Activated CD4-positive, CD25-positive, alpha-beta regulatory T cell (primary cell): ENCODE data around the gene XAGE2.
"Not testable (repeated sequence)": the region's sequence is repeated elsewhere in the genome, so short reads cannot be mapped to it uniquely, and the experiment has no call there.

Source experiments
- DNase-seq, 4 experiments: peaks; one replicate each; lab custom pipeline; 2025; lab: John Stamatoyannopoulos, UW

XAGE2 gene

GRCh38 chrX:52368368-52369055, at the start of gene XAGE2:
Gene XAGE2 (plus strand): TSS chrX:52369021. CDS start chrX:52370015, 994 bp downstream.
- no peak for DNase-seq

DNA sequence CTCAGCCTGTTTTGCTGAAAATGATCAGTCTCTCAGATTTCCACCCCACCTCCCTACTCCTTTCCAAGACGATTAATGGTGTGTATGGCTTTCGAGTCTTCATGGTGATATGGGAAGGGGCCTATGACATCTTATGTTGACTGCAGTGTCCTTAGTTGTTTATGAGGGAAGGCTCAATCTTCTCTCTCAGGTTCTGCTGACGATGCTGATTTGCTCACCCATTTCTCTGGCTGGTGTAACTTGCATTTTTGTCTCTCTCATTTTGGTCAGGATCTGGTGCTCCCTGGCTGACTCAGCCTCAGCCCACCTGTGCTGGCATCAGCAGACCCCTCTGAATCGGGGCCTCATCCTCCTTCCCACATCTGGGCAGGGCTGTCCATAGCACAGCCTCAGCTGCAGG, 31.4 kb upstream of the XAGE2 start:
- DNase-seq: no peak

DNA sequence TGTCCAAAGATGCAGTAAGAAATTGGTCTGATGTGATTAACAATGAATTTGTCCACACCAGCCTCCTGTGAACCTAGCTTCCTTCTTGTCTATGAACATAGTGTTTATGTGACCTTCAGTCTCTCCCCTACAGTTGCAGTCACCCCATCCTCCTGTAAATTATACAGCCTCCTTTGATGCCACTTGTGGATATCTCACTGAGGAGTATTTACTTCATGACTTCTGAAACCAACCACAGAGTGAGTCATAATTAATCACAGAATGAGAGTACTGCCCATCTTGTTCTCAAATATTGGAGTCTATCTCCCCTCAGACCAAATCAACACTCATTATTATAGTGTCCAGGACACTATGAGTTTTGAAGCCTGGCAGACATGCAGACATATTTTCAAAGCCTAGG, 27.3 kb upstream of the XAGE2 start:
- DNase-seq: no peak

- not testable (repeated sequence) for DNase-seq
These were observed 25.7 kb upstream of the XAGE2 start for GRCh38 chrX:52343131-52343530.

- DNase-seq: peak in 3 of 4 experiments; percentile 1 to 23 (median 2)
These were observed 23.4 kb upstream of the XAGE2 start for GRCh38 chrX:52345402-52345801.

GRCh38 chrX:52346174-52347165, 22.4 kb upstream of the XAGE2 start:
- DNase-seq: peak in 1 of 4 experiments; percentile 1

DNA sequence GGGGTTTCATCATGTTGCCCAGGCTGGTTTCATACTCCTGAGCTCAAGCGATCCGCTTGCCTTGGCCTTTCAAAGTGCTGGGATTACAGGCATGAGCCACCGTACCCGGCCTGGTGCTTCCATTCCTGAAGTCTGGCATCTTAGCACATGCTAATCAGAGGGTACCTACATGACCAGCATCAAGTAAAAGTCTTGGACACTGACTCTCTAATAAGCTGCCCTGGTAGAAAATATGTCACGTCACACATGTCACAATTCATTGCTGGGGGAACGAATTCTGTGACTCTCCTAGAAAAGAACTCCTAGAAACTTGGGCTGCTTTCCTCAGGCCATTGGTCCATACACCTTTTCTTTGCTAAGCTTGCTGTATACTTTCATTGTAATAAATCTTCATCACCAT, 19.1 kb upstream of the XAGE2 start:
- no peak for DNase-seq

DNA sequence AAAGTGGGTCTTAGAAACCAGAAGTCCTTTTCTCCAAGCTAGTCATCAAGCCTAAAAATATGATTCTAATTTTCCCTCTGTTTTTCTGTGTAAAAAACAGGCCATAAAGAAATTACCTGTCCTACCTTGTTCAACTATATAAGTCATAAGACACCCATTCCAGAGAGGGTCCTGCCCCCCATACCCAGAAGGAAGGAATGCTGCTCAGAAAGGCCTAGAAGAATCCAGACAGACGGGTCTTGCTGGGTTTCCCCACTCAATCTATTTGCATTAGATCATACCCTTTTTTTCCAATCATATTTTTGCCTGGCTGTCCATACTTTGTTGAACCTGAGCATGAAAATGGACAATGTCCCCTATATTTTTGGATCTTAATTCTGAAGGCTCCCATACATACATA, 16.3 kb upstream of the XAGE2 start:
- no peak for DNase-seq

DNA sequence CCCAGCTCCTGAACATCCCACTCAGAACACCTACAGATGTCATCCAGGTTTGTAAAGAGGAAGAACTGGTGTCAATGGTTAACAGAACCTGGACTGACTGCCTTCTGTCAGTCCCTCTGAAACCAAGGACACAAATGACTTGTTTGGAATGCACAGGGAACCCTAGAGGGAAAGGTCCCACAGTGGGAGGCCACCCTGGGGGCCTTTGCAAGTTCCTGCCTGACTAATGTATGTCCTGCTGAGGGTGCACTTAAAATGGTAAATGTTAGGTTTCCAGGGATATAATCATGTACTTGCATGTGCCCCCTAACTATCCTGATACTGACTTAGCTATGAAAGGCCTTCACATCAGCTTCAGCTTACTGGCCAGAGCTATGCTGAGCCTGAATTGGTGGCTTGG, 15.0 kb upstream of the XAGE2 start:
- no peak for DNase-seq

- DNase-seq: no peak
These were observed 13.7 kb upstream of the XAGE2 start for GRCh38 chrX:52355108-52355507.

DNA sequence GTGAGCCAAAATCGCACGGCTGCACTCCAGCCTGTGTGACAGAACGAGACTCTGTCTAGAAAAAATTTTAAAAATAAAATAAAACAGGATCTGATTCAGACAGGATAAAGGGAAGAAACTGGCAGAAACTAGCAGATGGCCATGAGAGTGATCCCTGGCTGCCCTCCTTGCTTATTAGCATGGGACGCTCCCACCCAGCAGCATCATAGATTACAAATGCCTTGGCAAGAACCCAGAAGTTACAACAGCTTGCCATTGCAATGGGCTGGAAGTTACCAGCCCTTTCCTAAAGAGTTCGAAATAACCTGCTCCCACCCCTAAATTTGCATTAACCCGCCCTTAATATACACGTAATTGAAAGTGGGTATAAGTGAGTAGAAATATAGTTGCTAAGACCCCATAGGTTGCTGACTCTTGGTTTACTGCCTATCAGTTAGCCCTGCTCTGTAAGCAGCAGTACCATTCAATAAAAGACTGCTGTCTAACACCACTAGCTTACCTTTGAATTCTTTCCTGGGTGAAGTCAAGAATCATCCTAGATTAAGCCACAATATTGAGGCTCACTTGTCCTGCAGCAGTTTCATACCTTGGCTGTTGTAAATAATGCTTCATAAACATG, 9.1 kb upstream of the XAGE2 start:
- DNase-seq: no peak

GRCh38 chrX:52361941-52362340, 6.9 kb upstream of the XAGE2 start:
- no peak for DNase-seq

DNA sequence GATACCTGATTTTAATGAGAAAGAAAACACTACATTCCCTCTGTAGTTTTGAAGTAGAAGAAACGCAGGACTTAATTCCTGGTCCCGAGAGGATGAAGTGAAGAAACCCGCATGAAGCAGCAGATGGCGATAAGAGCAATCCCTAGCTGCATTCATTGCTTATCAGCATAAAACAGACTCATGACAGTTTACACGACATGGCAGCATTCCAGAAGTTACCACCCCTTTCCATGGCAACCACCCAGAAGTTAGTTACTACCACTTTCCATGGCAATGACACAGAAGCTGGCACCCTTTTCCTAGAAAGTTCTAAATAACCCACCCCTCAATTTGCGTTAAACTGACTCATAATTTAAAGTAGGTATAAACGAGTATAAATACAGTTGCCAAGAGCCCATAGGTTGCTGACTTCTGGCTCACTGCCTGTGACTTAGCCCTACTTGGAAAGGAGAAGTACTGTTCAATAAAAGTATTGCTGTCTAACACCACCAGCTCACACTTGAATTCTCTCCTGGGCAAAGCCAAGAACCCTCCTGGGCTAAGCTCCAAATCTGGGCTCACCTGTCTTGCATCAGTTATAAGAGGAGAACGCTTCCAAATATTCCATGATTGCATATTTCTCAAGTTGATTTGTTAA, 5.5 kb upstream of the XAGE2 start:
- no peak for DNase-seq

- no peak for DNase-seq
These were observed 10.0 kb downstream of the XAGE2 start for GRCh38 chrX:52378870-52379269.

DNA sequence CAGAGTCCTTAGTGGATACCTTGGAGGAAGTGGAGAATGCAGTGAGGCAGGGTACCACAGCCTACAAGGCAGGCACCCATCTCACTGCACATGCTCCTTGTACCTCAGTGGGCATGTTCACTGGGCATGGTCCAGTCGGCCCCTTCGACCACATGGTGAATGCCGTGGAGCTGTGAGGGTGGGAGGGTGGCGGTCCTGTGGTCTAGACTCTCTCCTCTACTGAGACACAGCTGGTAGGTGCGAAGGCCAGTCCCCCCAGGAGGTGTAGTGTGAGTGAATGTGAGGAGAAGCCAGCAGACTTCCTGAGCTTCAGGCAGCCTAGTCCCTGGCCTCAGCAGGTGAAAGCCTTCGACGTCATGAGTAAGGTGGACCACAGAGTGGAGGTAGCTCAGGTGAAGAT, 12.2 kb downstream of the XAGE2 start:
- no peak for DNase-seq

DNA sequence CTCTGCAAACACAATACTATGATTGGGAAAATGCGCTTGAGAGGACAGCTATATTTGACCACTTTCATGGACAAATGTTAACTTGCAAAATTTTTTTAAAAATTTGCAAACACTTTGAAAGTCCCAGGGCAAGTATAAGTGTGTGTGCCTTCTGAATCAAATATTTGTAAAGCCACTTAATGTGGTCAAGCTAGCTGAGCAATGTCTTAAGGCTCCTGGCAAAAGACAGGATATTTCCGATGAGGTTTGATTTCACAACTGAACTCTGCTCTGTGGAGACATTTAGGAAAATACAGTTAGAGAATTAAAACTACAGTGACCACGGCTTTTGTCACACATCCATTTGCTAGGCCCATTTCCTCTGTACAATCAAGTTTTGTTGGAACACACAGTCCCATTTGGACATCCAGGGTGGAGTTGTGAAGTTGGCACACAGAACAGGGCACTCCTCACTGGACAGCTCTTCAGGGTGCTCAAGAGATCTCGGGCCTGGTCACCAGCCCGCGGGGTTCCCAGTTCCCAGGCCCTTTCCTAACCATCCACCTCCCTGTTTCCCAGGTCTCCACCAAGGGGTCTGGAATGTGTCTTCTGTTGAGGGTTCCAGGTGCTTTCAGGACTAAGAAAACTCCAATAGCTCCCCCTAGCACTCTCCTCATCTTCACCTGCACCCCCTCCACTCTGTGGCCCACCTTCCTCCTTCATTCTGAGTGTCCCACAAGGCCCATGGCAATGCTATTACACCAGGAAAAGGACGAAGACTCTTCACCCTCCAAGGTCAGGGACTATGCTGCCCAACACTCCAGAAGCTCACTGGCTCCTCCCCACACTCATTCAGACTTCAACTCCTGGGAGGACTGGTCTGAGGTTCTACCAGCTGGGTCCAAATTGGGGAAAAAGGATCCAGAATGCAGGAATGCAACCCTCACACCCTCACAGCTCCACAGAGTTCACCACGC, 41.9 kb downstream of the XAGE2 start:
- DNase-seq: no peak

- DNase-seq: no peak
These were observed 46.5 kb downstream of the XAGE2 start for GRCh38 chrX:52415304-52415703.

- no peak for DNase-seq
These were observed 48.0 kb downstream of the XAGE2 start for GRCh38 chrX:52416816-52417215.

- no peak for DNase-seq
These were observed 52.1 kb downstream of the XAGE2 start for GRCh38 chrX:52420824-52421443.

- no peak for DNase-seq
These were observed 54.1 kb downstream of the XAGE2 start for GRCh38 chrX:52422884-52423283.

GRCh38 chrX:52424656-52425055, 55.8 kb downstream of the XAGE2 start:
- DNase-seq: no peak
